ENCODE results near the gene C1QTNF12. TPM values are rescaled to one million over a fixed set of nuclear protein-coding genes. Genes with fewer than 3 reads are reported as not detected.

The C1QTNF12 gene
- total and polyA plus RNA-seq, 2 of the 8 experiments (the other 6 are each of a cell fraction or from before 2014, with no cell fraction given) = 2.1 to 3.7 TPM

DNA sequence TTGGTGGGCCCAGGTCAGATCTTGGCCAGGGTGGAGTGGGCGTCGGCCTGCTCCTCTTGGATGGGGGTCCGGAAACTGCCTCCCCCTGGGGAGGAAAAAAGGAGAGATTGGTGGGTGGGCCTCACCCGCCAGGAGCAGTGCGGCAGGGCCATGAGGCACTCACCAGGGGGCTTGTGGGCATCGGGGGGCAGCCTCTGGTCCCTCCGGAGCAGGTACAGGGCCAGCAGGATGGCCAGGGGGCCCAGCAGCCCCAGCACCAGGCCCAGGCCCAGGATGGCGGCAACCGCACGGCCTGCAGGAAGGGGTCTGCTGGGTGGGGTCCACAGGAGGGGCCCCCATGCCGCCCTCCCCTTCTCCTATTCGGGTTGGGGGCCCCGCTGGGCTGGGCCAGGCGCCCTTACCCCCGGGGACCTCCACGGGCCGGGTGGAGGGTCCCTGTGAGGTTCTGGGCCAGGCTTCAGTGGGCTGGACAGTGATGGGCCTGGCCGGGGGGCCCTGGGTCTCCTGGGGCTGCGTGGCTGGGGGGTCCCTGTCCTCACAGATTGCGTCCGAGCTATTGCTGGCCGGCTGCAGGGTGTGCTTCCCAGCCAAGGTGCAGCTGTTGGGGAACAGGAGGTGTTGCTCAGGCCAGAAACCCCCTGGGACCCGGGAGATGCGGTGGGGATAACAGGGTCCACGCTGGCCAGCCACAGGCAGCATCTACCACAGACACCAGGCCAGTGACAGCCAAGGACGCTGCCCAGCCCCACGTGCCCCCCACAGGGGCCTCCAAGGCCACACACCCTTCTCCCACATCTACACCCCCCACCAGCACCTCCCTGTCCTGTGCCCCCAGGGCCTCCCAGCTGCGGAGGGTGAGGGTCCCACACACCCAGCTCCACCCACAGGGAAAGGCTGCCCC lies 34.7 kb downstream of the C1QTNF12 start:
- no peak overlapping the region for H2BK12ac ChIP-seq (ENCODE audit: low read depth, low read length)
- FAIRE-seq = no peak
- H2AFZ ChIP-seq (ENCODE audit: low read length) = no peak overlapping the region
- DNase-seq (ENCODE audit: low read depth in 1 of 2, low spot score in 2 of 2) = no peak
- ChIA-PET POLR2A (ENCODE audit: partially characterized antibody) (interaction anchor here (0.7 kb wide), 1 partner anchor 19 kb away, joined by 3 read pairs; the partner anchor contains the start of gene SDF4), CTCF (ENCODE audit: partially characterized antibody) (interaction anchor here (1.1 to 2.2 kb wide), 4 partner anchors 38 to 148 kb away, joined by 3 to 9 read pairs (median 4); partner anchors contain the start of gene TTLL10)
- peaks cover 0 to 2% (median 1%) of the 10 kb centered on the region in 4 experiments; a peak in 5 of 7 replicates for H3K4me1 ChIP-seq (replicated peaks in 1 of 4; ENCODE audit: control insufficient read depth in 3 of 4, insufficient read depth in 4 of 4, low read length in 3 of 4)
- H2AK5ac ChIP-seq (ENCODE audit: low read depth, low read length) = no peak overlapping the region
- no peaks in the 10 kb centered on the region for H3K23me2 ChIP-seq (ENCODE audit: low read depth, low read length)
- no peak overlapping the region for H2BK20ac ChIP-seq (ENCODE audit: low read length)
- no peak overlapping the region for H3K9ac ChIP-seq (replicated peaks in 1 of 4; ENCODE audit: extremely low read depth in 1 of 4, low read depth in 3 of 4, low read length in 3 of 4)
- no peak overlapping the region for H3K18ac ChIP-seq (ENCODE audit: extremely low read depth, low read length)
- H2BK15ac ChIP-seq (ENCODE audit: low read length) = no peak overlapping the region
- 80% methylated on average over 1 of the region's 28 CpGs; no CpG with 5 or more reads in 1 of the 2 experiments for WGBS, 2 experiments (ENCODE audit: extremely low coverage in 1 of 2, insufficient coverage in 1 of 2, insufficient read length in 1 of 2, insufficient replicate concordance in 2 of 2, low coverage in 1 of 2, low lambda C conversion rate in 2 of 2, missing lambda C conversion rate in 1 of 2)
- no peaks in the 10 kb centered on the region for H3K9me3 ChIP-seq (ENCODE audit: insufficient read depth in 2 of 2, low read depth in 1 of 2, low read length in 1 of 2)
- no peaks in the 10 kb centered on the region; a peak in 1 of 8 replicates for H3K36me3 ChIP-seq (ENCODE audit: control insufficient read depth in 2 of 4, insufficient read depth in 4 of 4, low read length in 3 of 4)
- no peak overlapping the region for H2BK120ac ChIP-seq (replicated peaks; ENCODE audit: low read depth, low read length)
- H4K91ac ChIP-seq (replicated peaks; ENCODE audit: insufficient read length, low read length) = no peak overlapping the region
- no peak overlapping the region for H2BK5ac ChIP-seq (ENCODE audit: low read depth, low read length)
- H3K4me2 ChIP-seq (ENCODE audit: insufficient read depth in 1 of 2, low read depth in 2 of 2, low read length in 2 of 2) = no peak overlapping the region
- H3K27me3 ChIP-seq (replicated peaks in 1 of 4; ENCODE audit: control insufficient read depth in 3 of 4, extremely low read depth in 1 of 4, insufficient read depth in 3 of 4, low read length in 3 of 4) = peaks cover 0 to 4% (median 2%) of the 10 kb centered on the region in 4 experiments; a peak in 5 of 7 replicates
- peaks cover 3 to 6% of the 10 kb centered on the region in 2 experiments for H4K20me1 ChIP-seq (replicated peaks in 1 of 2; ENCODE audit: control insufficient read depth in 1 of 2, insufficient read depth in 2 of 2, low read length in 2 of 2)
- no peak overlapping the region for H3K4ac ChIP-seq (replicated peaks; ENCODE audit: insufficient read length, low read depth, low read length)
- H3K23ac ChIP-seq (ENCODE audit: insufficient read length) = no peak overlapping the region
- no peak overlapping the region for H3K14ac ChIP-seq (ENCODE audit: insufficient read length)
- H3K56ac ChIP-seq (replicated peaks; ENCODE audit: insufficient read length, low read depth, low read length) = no peak overlapping the region
- TF ChIP-seq NRF1 (IDR thresholded peaks at IDR 0.05; ENCODE audit: low read depth, low read length) = no peak
- no peak overlapping the region for H3K4me3 ChIP-seq (ENCODE audit: extremely low read depth in 1 of 4, insufficient read depth in 2 of 4, low read depth in 3 of 4, low read length in 4 of 4)
- H4K8ac ChIP-seq (ENCODE audit: extremely low read depth, insufficient read depth, low read length) = no peak overlapping the region
- no peak overlapping the region for H4K5ac ChIP-seq (ENCODE audit: insufficient read length, low read depth, low read length)
- H3K79me1 ChIP-seq (ENCODE audit: low read depth, low read length) = no peaks in the 10 kb centered on the region
- H3K27ac ChIP-seq (ENCODE audit: low read depth, low read length) = no peak overlapping the region
- no peaks in the 10 kb centered on the region for H3K79me2 ChIP-seq (ENCODE audit: control insufficient read depth in 1 of 2, insufficient read depth in 2 of 2, low read length in 2 of 2)
